CD4-positive, alpha-beta T cell (primary cell): ENCODE data around the gene TSHZ3. TPM values are rescaled to one million over a fixed set of nuclear protein-coding genes. Genes with fewer than 3 reads are reported as not detected.

Experiments used
- ATAC-seq: fragments of 200-7000 bp; cut with Tn5 transposase; one replicate; pipeline ENCODE4 v1.10.0; 2022; ENCODE audit warnings: mild to moderate bottlenecking; ENCODE audit not compliant: poor library complexity
- CTCF ChIA-PET: fragments of 350-600 bp; sonication (Branson Sonifier 250); formaldehyde crosslinking; loops from one replicate; lab custom pipeline; 2021; ENCODE audit warnings: antibody characterized with exemption, inconsistent platforms; lab: Charles Lee
- POLR2A ChIA-PET: fragments of 350-600 bp; sonication (Branson Sonifier 250); formaldehyde crosslinking; loops from one replicate; lab custom pipeline; 2021; ENCODE audit warnings: antibody characterized with exemption, inconsistent platforms; lab: Charles Lee
- DNase-seq, 14 experiments: peaks; one replicate each; pipeline ENCODE4 v3.0.0-alpha.2; 2013 to 2020; ENCODE audit warnings: mixed read lengths in 2 of 14
- H3K27ac ChIP-seq, 2 donors: one replicate each; pipeline versions ENCODE4 v1.5.1 to v1.7.0; 2013; ENCODE audit warnings: low read length in 2 of 2, low read depth in 1 of 2, mild to moderate bottlenecking in 1 of 2
- H3K27me3 ChIP-seq, 2 experiments: 1 replicate in 1 of 2; 2 replicates in 1 of 2; pipeline versions ENCODE4 v1.6.1 to v1.7.0; 2013; ENCODE audit warnings: low read length in 2 of 2, control low read depth in 1 of 2, mild to moderate bottlenecking in 1 of 2, moderate library complexity in 1 of 2; ENCODE audit not compliant: insufficient read depth in 2 of 2, control insufficient read depth in 1 of 2
- H3K36me3 ChIP-seq: one replicate; pipeline ENCODE4 v1.6.1; 2013; ENCODE audit warnings: low read length, control low read depth; ENCODE audit not compliant: insufficient read depth
- H3K4me1 ChIP-seq: one replicate; pipeline ENCODE4 v1.6.1; 2013; ENCODE audit warnings: low read length, control low read depth; ENCODE audit not compliant: insufficient read depth
- H3K4me3 ChIP-seq: one replicate; pipeline ENCODE4 v1.5.1; 2013; ENCODE audit warnings: mild to moderate bottlenecking, low read length, moderate library complexity
- H3K9me3 ChIP-seq, 2 experiments: 1 replicate in 1 of 2; 2 replicates in 1 of 2; pipeline versions ENCODE4 v1.6.1 to v1.7.0; 2013; ENCODE audit warnings: low read length in 2 of 2, mild to moderate bottlenecking in 2 of 2, control low read depth in 1 of 2, moderate library complexity in 1 of 2; ENCODE audit not compliant: control insufficient read depth in 1 of 2, insufficient read depth in 1 of 2
- H3K27ac Mint-ChIP-seq: one replicate; pipeline ENCODE4 v1.8.0; 2020; ENCODE audit warnings: mixed read lengths
- H3K27me3 Mint-ChIP-seq: one replicate; pipeline ENCODE4 v1.8.0; 2021; ENCODE audit warnings: mixed read lengths
- H3K36me3 Mint-ChIP-seq: one replicate; pipeline ENCODE4 v1.8.0; 2021; ENCODE audit warnings: low read depth, mixed read lengths
- H3K4me1 Mint-ChIP-seq: one replicate; pipeline ENCODE4 v1.8.0; 2021; ENCODE audit warnings: low read depth, mixed read lengths
- H3K4me3 Mint-ChIP-seq: one replicate; pipeline ENCODE4 v1.8.0; 2020; ENCODE audit warnings: mild to moderate bottlenecking, mixed read lengths
- H3K9me3 Mint-ChIP-seq: one replicate; pipeline ENCODE4 v1.8.0; 2020; ENCODE audit warnings: mixed read lengths
- CTCF ChIP-seq: fragments of 200-600 bp; IDR thresholded peaks from one replicate; pipeline ENCODE4 v1.8.0; 2022; ENCODE audit warnings: antibody characterized with exemption, mild to moderate bottlenecking
- intact Hi-C, 2 experiments: fragments of 100-400 bp; cut with DNase I in 1 of 2; cut with micrococcal nuclease in 1 of 2; formaldehyde crosslinking; loops; one replicate each; pipeline versions ENCODE4 v1.15.1 to v1.9.0; 2023 to 2025; cut with DNase I, micrococcal nuclease
- total RNA-seq, 174 experiments: library from RNA in 2 of 174; stranded (reverse) in 2 of 174; gene quantifications; one replicate each; pipeline ENCODE4 v1.2.3 and lab custom pipeline; 2021 to 2026

Gene TSHZ3
- total RNA-seq, 2 experiments from 2014 or later = 0.38 to 0.61 TPM

DNA sequence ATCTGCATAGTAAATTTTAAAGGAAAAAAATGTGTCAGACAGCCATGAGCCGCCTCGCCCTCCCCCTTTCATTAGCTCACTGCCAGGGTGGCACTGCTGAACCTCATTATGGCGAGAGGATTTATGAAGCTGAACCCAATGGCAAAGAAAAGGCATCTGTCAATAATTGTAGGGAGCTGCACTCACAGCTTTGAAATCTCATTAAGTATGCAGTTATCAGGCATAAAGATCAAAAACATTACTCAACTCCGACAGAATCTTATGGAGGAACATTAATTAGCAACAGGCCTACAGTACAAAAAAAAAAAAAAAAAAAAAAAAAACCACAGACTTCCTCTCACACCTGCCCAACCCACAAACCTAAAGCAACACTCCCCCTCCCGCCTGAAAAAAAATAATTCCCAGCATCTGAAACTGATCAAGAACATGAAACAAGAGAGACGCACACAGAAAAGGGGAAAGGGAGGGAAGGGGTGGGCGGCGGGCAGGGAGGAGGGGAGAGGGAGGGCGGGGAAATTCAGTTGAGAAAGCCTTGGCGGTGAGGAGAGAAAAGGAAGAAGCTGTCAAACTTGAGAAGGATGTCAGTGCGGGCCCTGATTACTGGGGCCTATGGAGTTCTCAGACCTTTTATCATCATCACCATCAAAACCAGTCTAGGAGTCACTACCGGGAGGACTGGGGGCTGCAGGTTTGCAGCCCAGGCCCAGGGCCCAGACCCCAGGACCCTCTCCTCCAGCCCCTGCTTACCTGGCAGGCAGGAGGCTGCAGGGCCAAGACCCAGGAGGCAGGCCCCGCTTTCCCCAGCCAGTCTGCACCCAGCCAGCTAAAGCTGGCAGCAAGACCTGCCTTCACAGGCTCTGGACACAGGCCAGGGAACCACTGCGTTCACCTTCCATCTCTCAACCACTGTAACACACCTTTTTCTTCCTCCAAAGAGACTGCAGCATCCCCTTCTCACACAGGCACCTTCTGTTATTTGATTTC lies 8.9 kb downstream of the TSHZ3 start:
- peaks cover 11 to 12% of the 10 kb centered on the region in 2 experiments for H3K27me3 ChIP-seq
- no peaks in the 10 kb centered on the region for H3K36me3 ChIP-seq
- DNase-seq = peak in 6 of 14 experiments; percentile 8 to 81 (median 58)
- H3K4me1 Mint-ChIP-seq = peaks cover 39% of the 10 kb centered on the region
- ChIA-PET POLR2A (interaction anchor here (0.5 to 1.3 kb wide), 6 partner anchors 9 to 1351 kb away, joined by 3 to 5 read pairs (median 3); partner anchors contain the start of gene NUDT19), CTCF (interaction anchor here (0.6 to 1.1 kb wide), 2 partner anchors 11 to 279 kb away, joined by 3 read pairs; no protein-coding TSS in a partner anchor)
- H3K36me3 Mint-ChIP-seq = no peaks in the 10 kb centered on the region
- H3K9me3 Mint-ChIP-seq = no peaks in the 10 kb centered on the region
- H3K27ac ChIP-seq = no peak overlapping the region
- intact Hi-C loops = loop anchor here (2.0 to 10.0 kb wide), 3 partner anchors 126 to 1004 kb away; partner anchors contain the start of gene ZNF507 (in 1 of the 2)
- peak overlapping the region; percentile 69 for H3K27ac Mint-ChIP-seq
- ATAC-seq = peak; percentile 77
- no peaks in the 10 kb centered on the region for H3K9me3 ChIP-seq
- no peak for TF ChIP-seq CTCF
- H3K4me3 Mint-ChIP-seq = peak overlapping the region; percentile 74
- no peak overlapping the region for H3K4me3 ChIP-seq
- peaks cover 26% of the 10 kb centered on the region for H3K4me1 ChIP-seq
- peaks cover 17% of the 10 kb centered on the region for H3K27me3 Mint-ChIP-seq

DNA sequence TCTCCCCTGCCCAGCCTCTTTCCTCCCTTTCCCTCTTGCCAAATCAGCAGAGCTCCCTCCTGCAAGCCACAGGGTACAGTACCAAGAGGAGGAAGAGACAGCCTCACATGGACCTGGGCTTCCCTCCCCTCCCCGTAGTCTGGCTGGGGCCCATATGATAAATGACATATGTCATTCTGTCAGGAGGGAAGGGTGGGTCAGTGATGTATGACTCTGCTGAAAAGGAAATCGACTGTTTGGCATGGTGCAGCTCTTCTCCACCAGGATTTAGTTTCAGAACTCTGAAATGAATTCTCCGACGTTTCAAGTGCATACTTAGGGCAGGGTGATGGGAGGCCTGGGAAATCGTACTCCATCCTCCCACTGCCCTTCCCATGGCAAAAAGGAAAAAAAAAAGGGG lies 9.8 kb downstream of the TSHZ3 start:
- Mint-ChIP-seq H3K4me1 (peaks cover 39% of the 10 kb centered on the region), H3K36me3 (no peaks in the 10 kb centered on the region), H3K27me3 (peaks cover 10% of the 10 kb centered on the region), H3K27ac (no peak overlapping the region), H3K9me3 (no peaks in the 10 kb centered on the region), H3K4me3 (peak overlapping the region; percentile 67)
- Histone ChIP-seq H3K4me3 (no peak overlapping the region), H3K27ac (no peak overlapping the region), H3K36me3 (no peaks in the 10 kb centered on the region), H3K9me3 (no peaks in the 10 kb centered on the region), H3K4me1 (peaks cover 26% of the 10 kb centered on the region), H3K27me3 (peaks cover 2 to 3% of the 10 kb centered on the region in 2 experiments)
- no peak for TF ChIP-seq CTCF
- POLR2A ChIA-PET = interaction anchor here (0.7 to 1.3 kb wide), 3 partner anchors 8 to 125 kb away, joined by 3 read pairs; no protein-coding TSS in a partner anchor
- CTCF ChIA-PET = interaction anchor here (1.1 to 1.8 kb wide), 2 partner anchors 12 to 18 kb away, joined by 3 to 6 read pairs; no protein-coding TSS in a partner anchor
- DNase-seq (peak in 1 of 14 experiments; percentile 17), ATAC-seq (no peak)
- intact Hi-C loops = no loop called here

- Histone ChIP-seq H3K4me1 (peaks cover 26% of the 10 kb centered on the region), H3K27ac (no peak overlapping the region), H3K4me3 (no peak overlapping the region), H3K9me3 (no peaks in the 10 kb centered on the region), H3K36me3 (no peaks in the 10 kb centered on the region), H3K27me3 (no peaks in the 10 kb centered on the region)
- no peaks in the 10 kb centered on the region for H3K9me3 Mint-ChIP-seq
- H3K27me3 Mint-ChIP-seq = peaks cover 4% of the 10 kb centered on the region
- ATAC-seq (peak; percentile 55), DNase-seq (peak in 6 of 14 experiments; percentile 11 to 52 (median 36))
- H3K4me1 Mint-ChIP-seq = peaks cover 39% of the 10 kb centered on the region
- ChIA-PET CTCF (interaction anchor here (0.5 to 1.8 kb wide), 5 partner anchors 18 to 330 kb away, joined by 3 to 6 read pairs (median 4); no protein-coding TSS in a partner anchor), POLR2A (no interaction called here)
- H3K4me3 Mint-ChIP-seq = peak overlapping the region; percentile 57
- intact Hi-C loops = no loop called here
- H3K36me3 Mint-ChIP-seq = no peaks in the 10 kb centered on the region
- no peak for TF ChIP-seq CTCF
- H3K27ac Mint-ChIP-seq = no peak overlapping the region
Measured at GRCh38 chr19:31338069-31338776, 11.0 kb downstream of the TSHZ3 start.
